HepG2 (cell line): ENCODE data around the gene NAB2. TPM values are rescaled to one million over a fixed set of nuclear protein-coding genes. Genes with fewer than 3 reads are reported as not detected.
A peak's percentile ranks its signal among the peaks of the same experiment; 100 is the strongest.

Experiments
- CERS6 ChIP-seq: sonication (generic); formaldehyde crosslinking; IDR thresholded peaks from 2 replicates; pipeline ENCODE4 v1.5.0; 2020; ENCODE audit warnings: missing genetic modification reagents
- CREB3 ChIP-seq: sonication (generic); formaldehyde crosslinking; IDR thresholded peaks from 2 replicates; pipeline ENCODE4 v1.5.0; 2020; ENCODE audit warnings: missing genetic modification reagents
- EED ChIP-seq: sonication (generic); formaldehyde crosslinking; IDR thresholded peaks from 2 replicates; pipeline ENCODE4 v1.5.0; 2020; ENCODE audit warnings: mild to moderate bottlenecking, missing genetic modification reagents
- FOSL2 ChIP-seq: sonication (generic); formaldehyde crosslinking; IDR thresholded peaks from 2 replicates; pipeline ENCODE4 v1.4.0; 2020; ENCODE audit warnings: missing genetic modification reagents
- FOXA1 ChIP-seq, 2 experiments: fragments of 450-650 bp in 1 of 2; sonication (generic) in 1 of 2; formaldehyde crosslinking in 1 of 2; IDR thresholded peaks; 2 replicates each; pipeline versions ENCODE4 v1.4.0 to v1.6.1; 2016 to 2020; ENCODE audit warnings: missing genetic modification reagents in 1 of 2
- HNF1A ChIP-seq, 2 experiments: sonication (generic) in 1 of 2; formaldehyde crosslinking in 1 of 2; IDR thresholded peaks; 2 replicates each; pipeline versions ENCODE4 v1.4.0 to v1.6.1; 2016 to 2020; ENCODE audit warnings: borderline replicate concordance in 1 of 2, low read depth in 1 of 2, mild to moderate bottlenecking in 1 of 2, missing genetic modification reagents in 1 of 2
- MXD3 ChIP-seq: IDR thresholded peaks from 2 replicates; pipeline ENCODE4 v1.6.1; 2016; ENCODE audit warnings: mild to moderate bottlenecking, missing biosample characterization, missing genetic modification reagents
- NFRKB ChIP-seq: fragments of 450-650 bp; IDR thresholded peaks from 2 replicates; pipeline ENCODE4 v1.6.1; 2017
- NKX3-1 ChIP-seq: sonication (generic); formaldehyde crosslinking; IDR thresholded peaks from 2 replicates; pipeline ENCODE4 v1.5.0; 2020; ENCODE audit warnings: missing genetic modification reagents
- PHF20 ChIP-seq: sonication (generic); formaldehyde crosslinking; IDR thresholded peaks from 2 replicates; pipeline ENCODE4 v1.5.0; 2020; ENCODE audit warnings: mild to moderate bottlenecking, missing genetic modification reagents
- RAD21 ChIP-seq: fragments of 450-650 bp; formaldehyde crosslinking; IDR thresholded peaks from 2 replicates; pipeline ENCODE4 v1.5.0; 2020; ENCODE audit warnings: mild to moderate bottlenecking
- RBFOX2 ChIP-seq: fragments of 200-400 bp; formaldehyde crosslinking; IDR thresholded peaks from 2 replicates; pipeline ENCODE4 v1.6.1; 2017; ENCODE audit warnings: low read depth, mild to moderate bottlenecking, low read length
- SIN3A ChIP-seq: IDR thresholded peaks from 2 replicates; pipeline ENCODE4 v1.6.1; 2011; ENCODE audit warnings: low read depth, mild to moderate bottlenecking, control low read depth, low read length, borderline replicate concordance
- SMARCE1 ChIP-seq: fragments of 450-650 bp; IDR thresholded peaks from 2 replicates; pipeline ENCODE4 v1.6.1; 2017; ENCODE audit warnings: borderline replicate concordance
- ZBTB25 ChIP-seq: IDR thresholded peaks from 2 replicates; pipeline ENCODE4 v1.6.1; 2018; ENCODE audit warnings: missing genetic modification reagents
- ZFP1 ChIP-seq: IDR thresholded peaks from 2 replicates; pipeline ENCODE4 v1.6.1; 2016
- ZNF18 ChIP-seq: sonication (generic); formaldehyde crosslinking; IDR thresholded peaks from 2 replicates; pipeline ENCODE4 v1.8.0; 2022; ENCODE audit warnings: mild to moderate bottlenecking, missing genetic modification reagents; ENCODE audit not compliant: insufficient replicate concordance
- ZNF33A ChIP-seq: sonication (generic); formaldehyde crosslinking; IDR thresholded peaks from 2 replicates; pipeline ENCODE4 v1.5.1; 2020; ENCODE audit warnings: missing genetic modification reagents, mild to moderate bottlenecking, moderate library complexity, borderline replicate concordance
- ZNF451 ChIP-seq: sonication (generic); formaldehyde crosslinking; IDR thresholded peaks from 2 replicates; pipeline ENCODE4 v1.5.0; 2020; ENCODE audit warnings: mild to moderate bottlenecking, missing genetic modification reagents
- ZNF569 ChIP-seq: sonication (generic); formaldehyde crosslinking; IDR thresholded peaks from 2 replicates; pipeline ENCODE4 v1.5.0; 2020; ENCODE audit warnings: mild to moderate bottlenecking, missing genetic modification reagents, moderate library complexity, borderline replicate concordance
- polyA plus RNA-seq, 8 experiments: library from polyadenylated mRNA; depleted of rRNA in 3 of 8; stranded (reverse) in 7 of 8; unstranded in 1 of 8; fragments of >200 nt; fragmentation: Illumina TruSeq in 4 of 8; extraction: Trizol in 4 of 8; gene quantifications; 2 replicates each; pipeline versions ENCODE4 v1.2.1 to v1.2.3, GENCODE V29; 2011 to 2016; ENCODE audit warnings: low read depth in 4 of 8, missing spikeins in 1 of 8, mixed read lengths in 1 of 8; ENCODE audit not compliant: insufficient read depth in 1 of 8
- total RNA-seq, 5 experiments: library from RNA; depleted of rRNA; stranded (reverse); fragments of >200 nt; fragmentation: Illumina TruSeq; extraction: Trizol; gene quantifications; 2 replicates each; pipeline ENCODE4 v1.2.3, GENCODE V29; 2016; ENCODE audit warnings: low read depth in 1 of 5

NAB2 gene
- total and polyA plus RNA-seq, 2 of the 13 experiments (the other 11 are each of a cell fraction or from before 2014, with no cell fraction given) = 11.7 to 12.9 TPM

- TF ChIP-seq ZBTB25 (CRISPR knock-in tag) (no peak), CERS6 (CRISPR knock-in tag) (no peak), MXD3 (no peak; the same call in 1 of the 2 replicates), FOSL2 (CRISPR knock-in tag) (peak; percentile 5; the same call in 1 of the 2 replicates), ZNF33A (CRISPR knock-in tag) (no peak), ZNF451 (CRISPR knock-in tag) (peak; percentile 69; the same call in 1 of the 2 replicates), SMARCE1 (no peak), NFRKB (no peak), PHF20 (CRISPR knock-in tag) (no peak), HNF1A (IDR thresholded peaks at IDR 0.05; ENCODE audit: low read depth) (no peak), HNF1A (CRISPR knock-in tag; IDR thresholded peaks at IDR 0.05; ENCODE audit: borderline replicate concordance) (peak; percentile 22; the same call in 1 of the 2 replicates), ZNF569 (no peak), FOXA1 (IDR thresholded peaks at IDR 0.05) (no peak), FOXA1 (CRISPR knock-in tag; IDR thresholded peaks at IDR 0.05) (peak; percentile 75), ZFP1 (CRISPR knock-in tag) (no peak), NKX3-1 (CRISPR knock-in tag) (no peak), CREB3 (CRISPR knock-in tag) (no peak), EED (no peak), RBFOX2 (peak; percentile 87), ZNF18 (CRISPR knock-in tag) (no peak), SIN3A (peak; percentile 30; the same call in 1 of the 2 replicates), RAD21 (CRISPR knock-in tag) (0 out of 2 replicates have a peak, but pooled peaks have one; percentile 7)
Observed at GRCh38 chr12:57127726-57128518, 39.0 kb downstream of the NAB2 start, which contains the start of gene LRP1 (continued).
